Vagina (tissue), 2 donors: Measurements from ENCODE around the gene PCSK1. TPM values are rescaled to one million over a fixed set of nuclear protein-coding genes. Genes with fewer than 3 reads are reported as not detected.

Experiments used
- DNase-seq, 2 donors: peaks; one replicate each; pipeline ENCODE4 v3.0.0-alpha.2; 2017; ENCODE audit errors: extremely low spot score in 2 of 2
- H3K27ac ChIP-seq: fragments of 200-600 bp; sonication (generic); one replicate; pipeline ENCODE4 v1.5.1; 2019
- H3K27me3 ChIP-seq: fragments of 200-600 bp; sonication (generic); one replicate; pipeline ENCODE4 v1.5.1; 2019
- H3K36me3 ChIP-seq, 2 donors: fragments of 200-600 bp; sonication (generic); one replicate each; pipeline ENCODE4 v1.5.1; 2017 to 2019
- H3K4me1 ChIP-seq: fragments of 200-600 bp; sonication (generic); one replicate; pipeline ENCODE4 v1.5.1; 2019
- H3K4me3 ChIP-seq, 2 donors: fragments of 200-600 bp; sonication (generic); 1 replicate in 1 of 2; 2 replicates in 1 of 2; pipeline ENCODE4 v1.5.1; 2016 to 2019
- H3K9me3 ChIP-seq: fragments of 200-600 bp; sonication (generic); one replicate; pipeline ENCODE4 v1.5.1; 2019
- CTCF ChIP-seq, 3 experiments: fragments of 450-650 bp in 2 of 3; fragments of 200-600 bp in 1 of 3; sonication (generic) in 1 of 3; IDR thresholded peaks; one replicate each; pipeline ENCODE4 v1.5.1; 2017 to 2019; ENCODE audit warnings: antibody characterized with exemption in 3 of 3, mild to moderate bottlenecking in 2 of 3, moderate library complexity in 2 of 3
- POLR2A ChIP-seq, 2 donors: fragments of 450-650 bp; IDR thresholded peaks; one replicate each; pipeline ENCODE4 v1.6.1; 2017; ENCODE audit warnings: antibody characterized with exemption in 2 of 2, mild to moderate bottlenecking in 2 of 2, moderate library complexity in 2 of 2
- POLR2AphosphoS5 ChIP-seq, 2 donors: sonication (generic); formaldehyde crosslinking; IDR thresholded peaks; one replicate each; pipeline ENCODE4 v1.9.0; 2017; ENCODE audit warnings: antibody characterized with exemption in 2 of 2, mild to moderate bottlenecking in 2 of 2, low read depth in 1 of 2; ENCODE audit not compliant: insufficient read depth in 1 of 2
- intact Hi-C: fragments of 100-400 bp; cut with DNase I; formaldehyde crosslinking; loops from one replicate; pipeline ENCODE4 v1.15.1; 2023
- total RNA-seq: library from RNA; depleted of rRNA; stranded (reverse); fragments of >200 nt; gene quantifications from one replicate; pipeline ENCODE4 v1.2.3, GENCODE V29; 2016

PCSK1 gene
- total RNA-seq, 1 donor from 2014 or later = 1.7 TPM

- no peak for DNase-seq
- Histone ChIP-seq H3K27ac (no peak overlapping the region), H3K36me3 (no peaks in the 10 kb centered on the region), H3K4me3 (no peak overlapping the region), H3K4me1 (no peaks in the 10 kb centered on the region), H3K27me3 (no peaks in the 10 kb centered on the region), H3K9me3 (no peaks in the 10 kb centered on the region)
- intact Hi-C loops = no loop called here
- TF ChIP-seq POLR2AphosphoS5 (IDR thresholded peaks at IDR 0.05; ENCODE audit: insufficient read depth in 1 of 2, low read depth in 1 of 2) = no peak
- TF ChIP-seq CTCF (IDR thresholded peaks at IDR 0.05) = no peak
- TF ChIP-seq POLR2A (IDR thresholded peaks at IDR 0.05) = no peak
Observed at GRCh38 chr5:96387616-96388015, 45.4 kb downstream of the PCSK1 start.

GRCh38 chr5:96385538-96385937, 47.5 kb downstream of the PCSK1 start:
- intact Hi-C loops = no loop called here
- Histone ChIP-seq H3K4me3 (no peak overlapping the region), H3K9me3 (no peaks in the 10 kb centered on the region), H3K27me3 (no peaks in the 10 kb centered on the region), H3K27ac (no peak overlapping the region), H3K36me3 (no peaks in the 10 kb centered on the region), H3K4me1 (no peaks in the 10 kb centered on the region)
- TF ChIP-seq POLR2AphosphoS5 (IDR thresholded peaks at IDR 0.05; ENCODE audit: insufficient read depth in 1 of 2, low read depth in 1 of 2) = no peak
- no peak for TF ChIP-seq CTCF (IDR thresholded peaks at IDR 0.05)
- no peak for TF ChIP-seq POLR2A (IDR thresholded peaks at IDR 0.05)
- DNase-seq = no peak

GRCh38 chr5:96384353-96384752, 48.7 kb downstream of the PCSK1 start:
- H3K36me3 ChIP-seq = no peaks in the 10 kb centered on the region
- no peak overlapping the region for H3K4me3 ChIP-seq
- no peak overlapping the region for H3K27ac ChIP-seq
- DNase-seq = no peak
- TF ChIP-seq POLR2A (IDR thresholded peaks at IDR 0.05) (no peak), POLR2AphosphoS5 (IDR thresholded peaks at IDR 0.05; ENCODE audit: insufficient read depth in 1 of 2, low read depth in 1 of 2) (no peak), CTCF (IDR thresholded peaks at IDR 0.05) (no peak)
- H3K4me1 ChIP-seq = no peaks in the 10 kb centered on the region
- no peaks in the 10 kb centered on the region for H3K9me3 ChIP-seq
- intact Hi-C loops = no loop called here
- no peaks in the 10 kb centered on the region for H3K27me3 ChIP-seq

GRCh38 chr5:96381526-96381925, 51.5 kb downstream of the PCSK1 start:
- Histone ChIP-seq H3K4me1 (no peaks in the 10 kb centered on the region), H3K4me3 (no peak overlapping the region), H3K9me3 (no peaks in the 10 kb centered on the region), H3K27me3 (no peaks in the 10 kb centered on the region), H3K36me3 (no peaks in the 10 kb centered on the region), H3K27ac (no peak overlapping the region)
- intact Hi-C loops = no loop called here
- TF ChIP-seq POLR2A (IDR thresholded peaks at IDR 0.05) (no peak), CTCF (IDR thresholded peaks at IDR 0.05) (no peak), POLR2AphosphoS5 (IDR thresholded peaks at IDR 0.05; ENCODE audit: insufficient read depth in 1 of 2, low read depth in 1 of 2) (no peak)
- no peak for DNase-seq

- H3K27me3 ChIP-seq = no peaks in the 10 kb centered on the region
- H3K36me3 ChIP-seq = no peaks in the 10 kb centered on the region
- no peak overlapping the region for H3K4me3 ChIP-seq
- no peak overlapping the region for H3K27ac ChIP-seq
- no peaks in the 10 kb centered on the region for H3K9me3 ChIP-seq
- DNase-seq = no peak
- TF ChIP-seq CTCF (IDR thresholded peaks at IDR 0.05) (no peak), POLR2AphosphoS5 (IDR thresholded peaks at IDR 0.05; ENCODE audit: insufficient read depth in 1 of 2, low read depth in 1 of 2) (no peak), POLR2A (IDR thresholded peaks at IDR 0.05) (no peak)
- H3K4me1 ChIP-seq = no peaks in the 10 kb centered on the region
- intact Hi-C loops = no loop called here
Observed at GRCh38 chr5:96379896-96380295, 53.2 kb downstream of the PCSK1 start.
